H1 (cell line): ENCODE results near the gene ZNF785. TPM values are rescaled to one million over a fixed set of nuclear protein-coding genes. Genes with fewer than 3 reads are reported as not detected.
A peak's percentile ranks its signal among the peaks of the same experiment; 100 is the strongest.

ENCODE experiments used
- CTCF ChIA-PET: fragments of 300-600 bp; sonication (Branson Sonifier 250); formaldehyde crosslinking; loops from one replicate; lab custom pipeline; 2021; ENCODE audit not compliant: partially characterized antibody; lab: Charles Lee
- POLR2A ChIA-PET: fragments of 300-600 bp; sonication (Branson Sonifier 250); formaldehyde crosslinking; loops from one replicate; lab custom pipeline; 2021; ENCODE audit warnings: inconsistent platforms; ENCODE audit not compliant: partially characterized antibody; lab: Charles Lee
- DNase-seq, 2 experiments: peaks; one replicate each; pipeline versions ENCODE4 v3.0.0 to v3.0.0-alpha.2; 2010 to 2022; ENCODE audit warnings: low spot score in 2 of 2, low read depth in 1 of 2, mixed read lengths in 1 of 2
- FAIRE-seq: peaks from 2 replicates; lab custom pipeline; 2011; peaks lifted over from hg19 to GRCh38; lab: Jason Lieb, UNC
- H2AFZ ChIP-seq: 2 replicates; pipeline ENCODE4 v1.8.1; 2012; ENCODE audit warnings: low read length, inconsistent platforms
- H2AK5ac ChIP-seq: 2 replicates; pipeline ENCODE4 v1.6.1; 2013; ENCODE audit warnings: low read depth, low read length
- H2BK120ac ChIP-seq: replicated peaks from 2 replicates; pipeline ENCODE3; 2013; ENCODE audit warnings: low read depth, low read length, inconsistent platforms
- H2BK12ac ChIP-seq: 2 replicates; pipeline ENCODE4 v1.6.1; 2013; ENCODE audit warnings: low read depth, low read length
- H2BK15ac ChIP-seq: 2 replicates; pipeline ENCODE4 v1.6.1; 2013; ENCODE audit warnings: low read length
- H2BK20ac ChIP-seq: 2 replicates; pipeline ENCODE4 v1.6.1; 2013; ENCODE audit warnings: low read length
- H2BK5ac ChIP-seq: 2 replicates; pipeline ENCODE4 v1.6.1; 2013; ENCODE audit warnings: low read depth, low read length
- H3K14ac ChIP-seq: 2 replicates; pipeline ENCODE4 v1.6.1; 2013; ENCODE audit warnings: inconsistent platforms; ENCODE audit not compliant: insufficient read length
- H3K18ac ChIP-seq: 2 replicates; pipeline ENCODE4 v1.6.1; 2013; ENCODE audit warnings: low read length; ENCODE audit errors: extremely low read depth
- H3K23ac ChIP-seq: 2 replicates; pipeline ENCODE4 v1.6.1; 2013; ENCODE audit warnings: inconsistent platforms; ENCODE audit not compliant: insufficient read length
- H3K23me2 ChIP-seq: 2 replicates; pipeline ENCODE4 v1.6.1; 2013; ENCODE audit warnings: low read depth, low read length
- H3K27ac ChIP-seq: 2 replicates; pipeline ENCODE4 v1.6.1; 2011; ENCODE audit warnings: low read depth, low read length, inconsistent platforms
- H3K27me3 ChIP-seq, 4 experiments: replicated peaks in 1 of 4; 1 replicate in 1 of 4; 2 replicates in 3 of 4; pipeline versions ENCODE4 v1.6.1 to v1.8.1; 2011 to 2013; ENCODE audit warnings: low read length in 3 of 4, mild to moderate bottlenecking in 3 of 4, inconsistent platforms in 2 of 4, mixed read lengths in 2 of 4, moderate library complexity in 1 of 4; ENCODE audit not compliant: control insufficient read depth in 3 of 4, insufficient read depth in 3 of 4; ENCODE audit errors: extremely low read depth in 1 of 4
- H3K36me3 ChIP-seq, 4 experiments: 2 replicates each; pipeline versions ENCODE4 v1.6.1 to v1.8.1; 2011 to 2013; ENCODE audit warnings: mild to moderate bottlenecking in 4 of 4, low read length in 3 of 4, moderate library complexity in 2 of 4, control low read depth in 1 of 4, inconsistent platforms in 1 of 4; ENCODE audit not compliant: insufficient read depth in 4 of 4, control insufficient read depth in 2 of 4
- H3K4ac ChIP-seq: replicated peaks from 2 replicates; pipeline ENCODE3; 2013; ENCODE audit warnings: low read length, low read depth, mixed read lengths, inconsistent platforms; ENCODE audit not compliant: insufficient read length
- H3K4me1 ChIP-seq, 4 experiments: replicated peaks in 1 of 4; 1 replicate in 1 of 4; 2 replicates in 3 of 4; pipeline versions ENCODE4 v1.6.1 to v1.8.1; 2011 to 2013; ENCODE audit warnings: low read length in 3 of 4, inconsistent platforms in 2 of 4, mixed read lengths in 1 of 4; ENCODE audit not compliant: insufficient read depth in 4 of 4, control insufficient read depth in 3 of 4
- H3K4me2 ChIP-seq, 2 experiments: 2 replicates each; pipeline versions ENCODE4 v1.6.1 to v1.8.1; 2011 to 2013; ENCODE audit warnings: low read depth in 2 of 2, low read length in 2 of 2, control low read depth in 1 of 2, inconsistent platforms in 1 of 2, mild to moderate bottlenecking in 1 of 2; ENCODE audit not compliant: insufficient read depth in 1 of 2
- H3K4me3 ChIP-seq, 4 experiments: fragments of 200-600, 300-600 bp in 1 of 4; sonication (generic), shearing (Covaris generic), sonication (Bioruptor Twin) in 1 of 4; 2 replicates each; pipeline versions ENCODE4 v1.5.1 to v1.8.1; 2011 to 2016; ENCODE audit warnings: low read length in 4 of 4, low read depth in 3 of 4, control low read depth in 2 of 4, inconsistent platforms in 2 of 4, mild to moderate bottlenecking in 2 of 4, mixed read lengths in 1 of 4, moderate library complexity in 1 of 4; ENCODE audit not compliant: insufficient read depth in 2 of 4; ENCODE audit errors: extremely low read depth in 1 of 4
- H3K56ac ChIP-seq: replicated peaks from 2 replicates; pipeline ENCODE3; 2013; ENCODE audit warnings: low read depth, mild to moderate bottlenecking, mixed read lengths, low read length, inconsistent platforms; ENCODE audit not compliant: insufficient read length
- H3K79me1 ChIP-seq: 2 replicates; pipeline ENCODE4 v1.6.1; 2013; ENCODE audit warnings: low read depth, low read length, control low read depth
- H3K79me2 ChIP-seq, 2 experiments: 2 replicates each; pipeline versions ENCODE4 v1.6.1 to v1.8.1; 2012 to 2013; ENCODE audit warnings: low read length in 2 of 2, mild to moderate bottlenecking in 2 of 2, inconsistent platforms in 1 of 2; ENCODE audit not compliant: insufficient read depth in 2 of 2, control insufficient read depth in 1 of 2
- H3K9ac ChIP-seq, 4 experiments: replicated peaks in 1 of 4; 1 replicate in 1 of 4; 2 replicates in 3 of 4; pipeline versions ENCODE4 v1.6.1 to v1.8.1; 2011 to 2013; ENCODE audit warnings: low read depth in 3 of 4, low read length in 3 of 4, control low read depth in 2 of 4, mild to moderate bottlenecking in 2 of 4, moderate library complexity in 2 of 4, inconsistent platforms in 1 of 4; ENCODE audit errors: extremely low read depth in 1 of 4
- H3K9me3 ChIP-seq, 2 experiments: 2 replicates each; pipeline versions ENCODE4 v1.6.1 to v1.8.1; 2012 to 2013; ENCODE audit warnings: mild to moderate bottlenecking in 2 of 2, moderate library complexity in 2 of 2, control low read depth in 1 of 2, inconsistent platforms in 1 of 2, low read depth in 1 of 2, low read length in 1 of 2, mixed read lengths in 1 of 2; ENCODE audit not compliant: insufficient read depth in 2 of 2
- H4K20me1 ChIP-seq, 2 experiments: replicated peaks in 1 of 2; 2 replicates each; pipeline versions ENCODE3 to v1.8.1; 2011 to 2013; ENCODE audit warnings: inconsistent platforms in 2 of 2, low read length in 2 of 2, mild to moderate bottlenecking in 1 of 2; ENCODE audit not compliant: insufficient read depth in 2 of 2, control insufficient read depth in 1 of 2
- H4K5ac ChIP-seq: 2 replicates; pipeline ENCODE4 v1.6.1; 2013; ENCODE audit warnings: low read length, low read depth, mixed read lengths, inconsistent platforms; ENCODE audit not compliant: insufficient read length
- H4K8ac ChIP-seq: 2 replicates; pipeline ENCODE4 v1.8.0; 2013; ENCODE audit warnings: mild to moderate bottlenecking, moderate library complexity, low read length, inconsistent platforms; ENCODE audit not compliant: insufficient read depth; ENCODE audit errors: extremely low read depth
- H4K91ac ChIP-seq: replicated peaks from 2 replicates; pipeline ENCODE3; 2013; ENCODE audit warnings: low read length, mixed read lengths, inconsistent platforms; ENCODE audit not compliant: insufficient read length
- BCL11A ChIP-seq, 2 experiments: IDR thresholded peaks; one replicate each; pipeline ENCODE4 v1.6.1; 2011; ENCODE audit warnings: low read depth in 2 of 2, low read length in 2 of 2, mild to moderate bottlenecking in 2 of 2
- HDAC2 ChIP-seq, 2 experiments: fragments of 300-600 bp in 1 of 2; sonication (generic) in 1 of 2; IDR thresholded peaks; 2 replicates each; pipeline ENCODE4 v1.6.1; 2011 to 2012; ENCODE audit warnings: low read depth in 2 of 2, low read length in 2 of 2, mild to moderate bottlenecking in 2 of 2, moderate library complexity in 2 of 2, borderline replicate concordance in 1 of 2, inconsistent platforms in 1 of 2
- KDM4A ChIP-seq: IDR thresholded peaks from one replicate; pipeline ENCODE4 v1.7.1; 2012; ENCODE audit warnings: low read depth, mild to moderate bottlenecking, moderate library complexity, low read length, inconsistent platforms; ENCODE audit not compliant: severe bottlenecking
- MAFK ChIP-seq: IDR thresholded peaks from 2 replicates; pipeline ENCODE4 v1.6.1; 2012; ENCODE audit warnings: low read depth, mild to moderate bottlenecking, improper control_type of control experiment, low read length
- SP1 ChIP-seq: IDR thresholded peaks from 2 replicates; pipeline ENCODE4 v1.6.1; 2011; ENCODE audit warnings: low read depth, low read length
- TAF1 ChIP-seq: IDR thresholded peaks from 2 replicates; pipeline ENCODE4 v1.6.1; 2011; ENCODE audit warnings: mild to moderate bottlenecking, low read depth, low read length
- WGBS, 2 experiments: shearing (Covaris generic) in 1 of 2; methylation state at CpG; one replicate each; pipeline versions ENCODE4 v1.1.6 to v1.1.7; 2013 to 2015; ENCODE audit warnings: low lambda C conversion rate in 2 of 2, mixed read lengths in 2 of 2, inconsistent platforms in 1 of 2, low coverage in 1 of 2, missing lambda C conversion rate in 1 of 2; ENCODE audit not compliant: insufficient replicate concordance in 2 of 2, insufficient coverage in 1 of 2, insufficient read length in 1 of 2; ENCODE audit errors: extremely low coverage in 1 of 2, missing lambda C conversion rate in 1 of 2; 5-methylcytosine and 5-hydroxymethylcytosine counted together
- polyA plus RNA-seq, 7 experiments: library from polyadenylated mRNA; depleted of rRNA in 3 of 7; stranded (reverse) in 5 of 7; unstranded in 2 of 7; fragments of >200 nt in 5 of 7; fragments of 200-250 nt in 2 of 7; gene quantifications; 1 replicate in 5 of 7; 2 replicates in 1 of 7; 4 replicates in 1 of 7; pipeline versions ENCODE4 v1.2.1 to v1.2.3, GENCODE V29; 2011 to 2013; ENCODE audit warnings: missing spikeins in 2 of 7, mixed read lengths in 2 of 7
- total RNA-seq: library from RNA; stranded (reverse); fragmentation: NEBNext Ultra II Directional; extraction: Animal tissue kit (Norgen Biotek cat#: 25700); gene quantifications from 2 replicates; pipeline ENCODE4 v1.2.1, GENCODE V29; 2021

ZNF785 gene
- total and polyA plus RNA-seq, 2 of the 8 experiments (the other 6 are each of a cell fraction or from before 2014, with no cell fraction given) = 8.6 to 12.9 TPM

DNA sequence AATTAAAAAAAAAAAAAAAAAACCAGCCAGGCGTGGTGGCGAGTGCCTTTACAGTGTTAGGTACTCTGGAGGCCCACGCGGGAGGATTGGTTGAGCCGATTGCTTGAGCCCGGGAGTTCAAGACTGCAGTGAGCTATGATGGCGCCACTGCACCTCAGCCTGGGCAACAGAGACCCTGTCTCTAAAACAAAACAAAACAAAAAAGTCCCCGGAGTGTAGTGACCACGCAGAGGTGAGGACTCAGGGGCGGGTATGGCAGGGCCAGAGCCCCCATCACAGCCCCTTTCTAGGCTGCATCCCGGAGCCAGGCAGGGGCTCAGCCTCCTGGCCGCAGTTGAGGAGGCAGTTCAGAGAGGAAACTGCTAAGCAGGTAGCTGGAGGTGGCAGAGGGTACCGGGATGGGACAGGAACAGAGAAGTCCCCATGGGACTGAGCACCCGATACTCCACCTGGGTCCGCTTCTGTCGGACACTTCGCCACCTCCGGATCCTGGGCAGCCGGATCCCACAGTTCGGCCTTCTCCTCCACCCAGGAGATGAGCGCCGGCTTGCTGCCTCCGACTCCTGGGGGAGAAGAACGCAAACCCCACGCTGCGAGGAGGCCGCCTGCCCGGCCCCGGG, 51.6 kb downstream of the ZNF785 start:
- 22% methylated on average over 27 of the region's 29 CpGs; no CpG with 5 or more reads in 1 of the 2 experiments for WGBS, 2 experiments
- ChIA-PET CTCF (interaction anchor here (0.8 to 4.4 kb wide), 10 partner anchors 9 to 86 kb away, joined by 3 to 28 read pairs (median 6); partner anchors contain the start of gene ZNF689), POLR2A (interaction anchor here (0.6 to 5.3 kb wide), 20 partner anchors 8 to 179 kb away, joined by 3 to 121 read pairs (median 10); partner anchors contain the start of genes CD2BP2, DCTPP1, SEPHS2 and ZNF689)
- H3K4ac ChIP-seq = no peak overlapping the region
- peaks cover 2% of the 10 kb centered on the region for H3K79me1 ChIP-seq
- peak overlapping the region; percentile 36; the same call in 1 of the 2 replicates for H4K8ac ChIP-seq
- no peak overlapping the region for H2BK120ac ChIP-seq
- H3K27ac ChIP-seq = peak overlapping the region; percentile 94; the same call in 1 of the 2 replicates
- H3K36me3 ChIP-seq = peaks cover 0 to 8% (median 2%) of the 10 kb centered on the region in 4 experiments; a peak in 2 of 8 replicates
- peak overlapping the region; percentile 54 to 94 (median 80); a peak in 6 of 7 replicates for H3K9ac ChIP-seq
- no peak overlapping the region for H2AK5ac ChIP-seq
- H2BK20ac ChIP-seq = no peak overlapping the region
- H3K4me2 ChIP-seq = peak overlapping the region; percentile 58 to 86
- no peak overlapping the region for H3K56ac ChIP-seq
- no peak overlapping the region for H3K23ac ChIP-seq
- no peak for TF ChIP-seq BCL11A (IDR thresholded peaks at IDR 0.05; ENCODE audit: low read depth in 2 of 2, low read length in 2 of 2)
- no peak for TF ChIP-seq HDAC2 (IDR thresholded peaks at IDR 0.05; ENCODE audit: borderline replicate concordance in 1 of 2, low read depth in 2 of 2, low read length in 2 of 2)
- no peak for TF ChIP-seq TAF1
- TF ChIP-seq KDM4A = peak; percentile 8
- no peak for TF ChIP-seq SP1
- no peak for TF ChIP-seq MAFK
- no peak overlapping the region for H3K14ac ChIP-seq
- peak overlapping the region; percentile 13 for H4K5ac ChIP-seq
- H4K20me1 ChIP-seq = peaks cover 0 to 5% of the 10 kb centered on the region in 2 experiments
- H3K23me2 ChIP-seq = peaks cover 7% of the 10 kb centered on the region
- 0 out of 2 replicates have a peak overlapping the region, but pooled peaks have one; percentile 7 for H3K18ac ChIP-seq
- H2BK12ac ChIP-seq = no peak overlapping the region
- no peak overlapping the region for H2BK15ac ChIP-seq
- DNase-seq = peak in 1 of 2 experiments; percentile 54
- H2AFZ ChIP-seq = no peak overlapping the region
- H4K91ac ChIP-seq = no peak overlapping the region
- H3K27me3 ChIP-seq = no peaks in the 10 kb centered on the region
- no peak for FAIRE-seq
- peak overlapping the region; percentile 61 to 85 (median 70) for H3K4me3 ChIP-seq
- peak overlapping the region; percentile 94; the same call in 1 of the 2 replicates for H2BK5ac ChIP-seq
- H3K4me1 ChIP-seq = peaks cover 0 to 5% (median 3%) of the 10 kb centered on the region in 4 experiments; a peak in 3 of 7 replicates
- peaks cover 0 to 4% of the 10 kb centered on the region in 2 experiments; a peak in 1 of 4 replicates for H3K79me2 ChIP-seq
- no peaks in the 10 kb centered on the region for H3K9me3 ChIP-seq
